Smooth muscle cell of the brain vasculature (primary cell): Measurements from ENCODE around the gene PHF20.
"Not testable (repeated sequence)": the region's sequence is repeated elsewhere in the genome, so short reads cannot be mapped to it uniquely, and the experiment has no call there.

Experiments
- DNase-seq: peaks from one replicate; pipeline ENCODE4 v3.0.0-alpha.2; 2012; ENCODE audit warnings: low read depth, low spot score

The PHF20 gene

GRCh38 chr20:35776513-35777101 is 4.8 kb downstream of the PHF20 start:
- DNase-seq, result no peak

DNA sequence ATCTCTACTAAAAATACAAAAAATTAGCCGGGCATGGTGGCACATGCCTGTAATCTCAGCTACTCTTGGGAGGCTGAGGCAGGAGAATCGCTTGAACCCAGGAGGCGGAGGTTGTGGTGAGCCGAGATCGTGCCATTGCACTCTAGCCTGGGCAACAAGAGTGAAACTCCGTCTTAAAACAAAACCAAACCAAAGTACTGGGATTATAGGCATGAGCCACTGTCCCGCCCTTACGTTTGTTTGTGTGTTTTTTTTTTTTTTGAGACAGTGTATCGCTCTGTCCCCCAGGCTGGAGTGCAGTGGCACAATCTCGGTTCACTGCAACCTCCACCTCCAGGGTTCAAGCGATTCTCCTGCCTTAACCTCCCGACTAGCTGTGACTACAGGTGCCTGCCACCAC is 12.0 kb downstream of the PHF20 start:
- not testable (repeated sequence) for DNase-seq

- not testable (repeated sequence) for DNase-seq
Observed at GRCh38 chr20:35785541-35785940, 13.7 kb downstream of the PHF20 start.

GRCh38 chr20:35788796-35789195 is 17.0 kb downstream of the PHF20 start:
- DNase-seq, result no peak

GRCh38 chr20:35791097-35791496 is 19.3 kb downstream of the PHF20 start:
- DNase-seq, result no peak

GRCh38 chr20:35791821-35792220 is 20.0 kb downstream of the PHF20 start:
- DNase-seq, result no peak

GRCh38 chr20:35792740-35793139 is 20.9 kb downstream of the PHF20 start:
- no peak for DNase-seq

- DNase-seq, result no peak
Observed at GRCh38 chr20:35796571-35796970, 24.8 kb downstream of the PHF20 start.

- DNase-seq, result no peak
Observed at GRCh38 chr20:35801865-35802264, 30.1 kb downstream of the PHF20 start.

DNA sequence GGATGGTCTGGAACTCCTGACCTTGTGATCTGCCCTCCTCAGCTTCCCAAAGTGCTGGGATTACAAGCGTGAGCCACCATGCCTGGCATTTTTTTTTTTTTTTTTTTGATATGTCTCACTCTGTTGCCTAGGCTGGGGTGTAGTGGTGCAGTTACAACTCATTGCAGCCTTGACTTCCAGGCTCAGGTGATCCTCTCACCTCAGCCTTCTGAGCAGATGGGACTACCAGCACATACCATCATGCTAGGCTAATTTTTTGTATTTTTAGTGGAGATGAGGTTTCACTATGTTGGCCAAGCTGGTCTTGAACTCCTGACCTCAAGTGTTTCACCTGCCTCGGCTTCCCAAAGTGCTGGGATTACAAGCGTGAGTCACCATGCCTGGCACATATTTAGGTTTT is 34.3 kb downstream of the PHF20 start:
- no peak for DNase-seq

GRCh38 chr20:35807877-35808276 is 36.1 kb downstream of the PHF20 start:
- no peak for DNase-seq

GRCh38 chr20:35820715-35821114 is 48.9 kb downstream of the PHF20 start:
- no peak for DNase-seq

DNA sequence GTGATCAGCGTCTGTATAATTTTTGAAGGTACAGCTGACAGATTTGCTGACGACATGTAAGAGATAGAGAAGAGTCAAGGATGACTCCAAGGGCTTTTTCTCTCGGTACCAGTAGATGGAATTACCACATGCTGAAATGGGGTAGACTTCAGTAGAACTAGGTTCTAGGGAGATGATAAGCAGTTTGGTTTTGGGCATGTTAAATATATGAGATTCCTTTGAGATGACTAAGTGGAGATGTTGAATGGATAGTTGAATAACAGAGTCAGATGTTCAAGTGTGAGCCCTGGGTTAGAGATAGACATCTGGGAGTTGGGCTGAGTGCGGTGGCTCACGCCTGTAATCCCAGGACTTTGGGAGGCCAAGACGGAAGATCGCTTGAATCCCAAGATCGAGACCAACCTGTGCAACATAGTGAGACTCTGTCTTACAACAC is 50.0 kb downstream of the PHF20 start:
- DNase-seq, result no peak

GRCh38 chr20:35823147-35823546 is 51.3 kb downstream of the PHF20 start:
- DNase-seq, result no peak

DNA sequence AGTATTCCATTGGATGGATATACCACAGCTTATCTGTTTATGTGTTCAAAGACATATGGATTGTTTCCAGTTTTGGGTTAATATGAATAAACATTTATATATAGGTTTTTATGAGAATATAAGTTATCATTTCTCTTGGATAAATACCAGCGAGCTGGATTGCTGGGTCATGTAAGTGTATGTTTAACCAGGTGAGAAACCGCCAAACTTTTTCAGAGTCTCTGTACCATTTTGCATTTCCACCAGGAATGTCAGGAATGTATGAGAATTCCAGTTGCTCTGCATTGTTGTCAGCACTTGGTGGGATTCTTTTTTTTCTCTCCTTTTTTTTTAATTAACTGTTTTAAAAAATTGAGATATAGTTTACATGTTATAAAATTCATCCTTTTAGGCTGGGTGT is 52.1 kb downstream of the PHF20 start:
- DNase-seq, result no peak

DNA sequence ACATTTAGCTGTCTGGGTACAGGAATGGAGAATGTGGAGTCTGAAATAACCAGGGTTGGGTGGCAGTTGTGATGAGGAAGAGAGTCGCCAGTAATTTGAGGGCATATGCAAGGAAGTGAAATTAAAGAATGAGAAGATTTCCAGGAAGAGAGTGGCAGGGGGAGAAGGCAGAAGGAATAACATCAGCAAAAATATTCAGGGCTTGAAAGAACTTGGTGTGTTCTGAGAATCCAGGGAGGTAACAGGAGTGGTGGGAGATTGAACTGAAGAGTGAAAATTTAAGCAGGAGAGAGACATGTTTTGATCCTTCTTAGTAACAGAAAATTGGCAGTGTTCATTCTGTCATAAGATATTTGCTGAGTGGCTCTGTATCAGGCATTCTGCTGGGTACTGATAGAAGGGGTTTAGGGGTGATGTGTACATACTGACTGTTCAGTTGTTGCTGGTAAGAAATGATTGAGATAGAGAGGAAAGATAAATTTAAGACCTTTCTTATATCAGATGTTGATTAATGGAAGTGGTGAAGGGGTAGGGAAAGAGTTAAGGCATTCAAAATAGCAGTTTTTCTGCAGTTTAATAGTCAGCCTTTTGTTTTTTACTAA is 54.7 kb downstream of the PHF20 start:
- DNase-seq, result no peak

- DNase-seq, result peak; percentile 62
Observed at GRCh38 chr20:35828434-35828833, 56.6 kb downstream of the PHF20 start.

GRCh38 chr20:35828916-35829315 is 57.1 kb downstream of the PHF20 start:
- no peak for DNase-seq

DNA sequence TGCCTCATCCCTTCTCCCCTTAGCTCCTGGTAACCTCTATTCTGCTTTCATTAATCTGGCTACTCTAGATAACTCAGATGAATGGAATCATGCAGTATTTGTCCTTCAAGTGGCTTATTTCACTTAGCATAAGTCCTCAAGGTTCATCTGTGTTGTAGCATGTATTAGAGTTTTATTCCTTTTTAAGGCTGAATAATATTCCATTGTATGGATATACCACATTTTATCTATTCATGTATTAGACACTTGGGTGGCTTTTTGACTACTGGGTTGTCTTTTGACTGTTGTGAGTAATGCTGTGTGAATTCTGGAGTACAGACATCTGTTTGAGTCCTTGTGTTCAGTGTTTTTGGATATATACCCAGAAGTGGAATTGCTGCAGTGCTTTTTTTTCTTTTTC is 58.4 kb downstream of the PHF20 start:
- no peak for DNase-seq

- no peak for DNase-seq
Observed at GRCh38 chr20:35831029-35831428, 59.2 kb downstream of the PHF20 start.

DNA sequence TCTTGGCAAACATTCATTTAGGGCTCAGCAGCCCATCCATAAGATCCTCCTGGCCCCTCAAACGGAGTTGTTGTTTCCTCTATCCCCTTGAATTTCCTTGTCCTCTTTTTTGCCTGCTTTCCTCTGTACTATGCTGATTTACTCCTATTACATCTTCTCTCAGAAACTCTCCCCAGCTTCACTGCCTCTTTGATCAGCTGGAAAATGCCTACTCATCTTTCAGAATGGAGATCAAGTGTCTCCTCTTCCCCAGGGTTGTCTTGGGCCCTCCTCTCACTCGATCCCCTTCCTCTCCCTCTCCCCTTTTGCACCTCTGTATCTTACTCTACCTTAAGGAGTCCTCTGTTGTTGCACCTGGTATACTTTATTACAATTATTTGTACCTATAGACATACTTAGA is 60.2 kb downstream of the PHF20 start:
- no peak for DNase-seq

- no peak for DNase-seq
Observed at GRCh38 chr20:35833241-35833640, 61.4 kb downstream of the PHF20 start.

DNA sequence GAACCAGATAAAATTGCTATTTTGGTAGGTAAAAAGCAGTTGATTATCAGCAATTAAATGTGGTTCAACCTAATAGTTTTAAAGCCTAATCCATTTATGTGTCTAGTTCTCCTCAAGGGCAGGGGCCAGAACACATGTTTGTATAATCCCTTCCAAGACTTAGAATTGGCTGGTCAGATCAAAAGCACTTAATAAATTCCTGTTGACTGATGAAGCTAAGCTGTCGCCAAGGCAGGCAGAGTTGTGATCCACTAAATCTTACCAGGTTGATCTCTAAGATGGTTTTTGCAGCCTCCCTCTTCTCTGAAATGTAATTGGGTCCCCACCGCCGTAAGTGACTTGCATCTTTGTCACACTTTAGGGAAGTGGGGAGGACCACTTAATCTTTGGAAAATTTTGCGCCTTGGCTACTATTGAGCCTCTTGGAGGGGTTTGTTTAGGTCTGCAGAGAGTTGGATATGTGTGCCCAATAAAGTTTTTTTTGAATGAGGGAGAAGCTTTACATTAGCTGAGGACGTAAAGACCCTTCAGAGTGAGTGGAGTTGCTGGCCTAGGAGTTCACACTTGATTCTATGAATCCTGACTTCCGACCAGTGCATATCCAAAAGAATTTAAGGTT is 65.9 kb downstream of the PHF20 start:
- no peak for DNase-seq
